ENCODE results near the gene MLANA. TPM values are rescaled to one million over a fixed set of nuclear protein-coding genes. Genes with fewer than 3 reads are reported as not detected.

MLANA gene
- total RNA-seq, 1 donor from 2014 or later: not detected

Other genes with a start within 250 kb of the MLANA start
- gene ERMP1, start 57.8 kb upstream of the MLANA start, total RNA-seq: 8.8 and 11.8 TPM in 2 replicates
- 28.4 and 29.5 TPM in 2 replicates for gene RANBP6, start 124.7 kb downstream of the MLANA start, total RNA-seq

Measured in astrocyte (in vitro differentiated cells and primary cell).